DMS53 treated with DMSO at 0.1 percent for 48 hours (cell line): ENCODE results near the gene PATJ.
"Not testable (repeated sequence)": the region's sequence is repeated elsewhere in the genome, so short reads cannot be mapped to it uniquely, and the experiment has no call there.

ENCODE experiments used
- DNase-seq: peaks from one replicate; lab custom pipeline; 2025; ENCODE audit not compliant: unreplicated experiment; lab: John Stamatoyannopoulos, UW

PATJ gene

GRCh38 chr1:61887076-61887867 is 145.0 kb downstream of the PATJ start:
- peak; percentile 33 for DNase-seq

- DNase-seq: no peak
Observed at GRCh38 chr1:61887931-61888564, 145.8 kb downstream of the PATJ start.

- no peak for DNase-seq
Observed at GRCh38 chr1:61888808-61889207, 146.5 kb downstream of the PATJ start.

GRCh38 chr1:61890435-61890834 is 148.2 kb downstream of the PATJ start:
- not testable (repeated sequence) for DNase-seq

GRCh38 chr1:61892977-61893376 is 150.7 kb downstream of the PATJ start:
- no peak for DNase-seq

- not testable (repeated sequence) for DNase-seq
Observed at GRCh38 chr1:61894296-61894695, 152.0 kb downstream of the PATJ start.

GRCh38 chr1:61895175-61895574 is 152.9 kb downstream of the PATJ start:
- DNase-seq: no peak

GRCh38 chr1:61898658-61899057 is 156.4 kb downstream of the PATJ start:
- no peak for DNase-seq

GRCh38 chr1:61904354-61904753 is 162.1 kb downstream of the PATJ start:
- DNase-seq: no peak

- no peak for DNase-seq
Observed at GRCh38 chr1:61907102-61907501, 164.8 kb downstream of the PATJ start.

- DNase-seq: no peak
Observed at GRCh38 chr1:61910035-61910434, 167.8 kb downstream of the PATJ start.

- DNase-seq: no peak
Observed at GRCh38 chr1:61914823-61915482, 172.7 kb downstream of the PATJ start.

GRCh38 chr1:61921435-61921834 is 179.2 kb downstream of the PATJ start:
- no peak for DNase-seq

- no peak for DNase-seq
Observed at GRCh38 chr1:61922950-61923480, 180.7 kb downstream of the PATJ start.

- DNase-seq: no peak
Observed at GRCh38 chr1:61925591-61926298, 183.5 kb downstream of the PATJ start.

GRCh38 chr1:61926597-61926996 is 184.3 kb downstream of the PATJ start:
- DNase-seq: no peak

- no peak for DNase-seq
Observed at GRCh38 chr1:61930116-61930645, 187.9 kb downstream of the PATJ start.

GRCh38 chr1:61931587-61932279 is 189.5 kb downstream of the PATJ start:
- DNase-seq: no peak

GRCh38 chr1:61935516-61935915 is 193.2 kb downstream of the PATJ start:
- DNase-seq: no peak

GRCh38 chr1:61936839-61937238 is 194.6 kb downstream of the PATJ start:
- no peak for DNase-seq
